Skeletal muscle cell (primary cell): ENCODE data around the gene SLC26A9.

Source experiments
- DNase-seq: peaks from one replicate; pipeline ENCODE4 v3.0.0-alpha.2; 2010; ENCODE audit warnings: low read depth
- H3K4me3 ChIP-seq: 2 replicates; pipeline ENCODE4 v1.5.1; 2011; ENCODE audit warnings: low read depth, mild to moderate bottlenecking, control low read depth, low read length, moderate library complexity

Gene SLC26A9

GRCh38 chr1:205974712-205975111, 31.5 kb upstream of the SLC26A9 start:
- no peak for DNase-seq
- H3K4me3 ChIP-seq, result no peak overlapping the region

- DNase-seq, result no peak
- H3K4me3 ChIP-seq, result no peak overlapping the region
Measured at GRCh38 chr1:205973377-205974232, 30.3 kb upstream of the SLC26A9 start.

DNA sequence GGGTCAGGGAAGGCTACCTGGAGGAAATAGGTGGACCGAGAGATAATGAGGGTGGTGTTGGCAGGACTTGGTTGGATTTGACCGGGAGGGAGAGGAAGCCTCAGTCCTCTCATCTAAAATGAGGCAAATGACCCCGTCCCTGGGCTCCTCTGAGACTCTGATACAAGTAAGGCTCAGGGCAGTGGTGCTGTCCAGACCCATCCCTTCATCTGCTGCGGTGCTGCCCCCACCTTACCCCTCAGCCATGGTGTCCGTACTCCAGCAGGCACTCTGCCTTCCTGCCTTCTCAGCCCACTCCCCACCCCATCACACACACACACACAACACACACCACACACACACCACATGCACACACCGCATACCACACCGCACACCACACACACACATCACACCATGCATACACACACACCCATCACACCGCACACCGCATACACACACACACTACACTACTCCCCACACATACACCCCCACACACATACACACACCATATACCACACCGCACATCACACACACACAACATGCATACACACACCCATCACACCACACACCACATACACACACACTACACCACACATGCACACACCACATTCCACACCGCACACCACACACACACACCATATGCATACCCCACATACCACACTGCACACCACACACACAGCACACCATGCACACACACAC, 29.4 kb upstream of the SLC26A9 start:
- no peak for DNase-seq
- H3K4me3 ChIP-seq, result no peak overlapping the region

DNA sequence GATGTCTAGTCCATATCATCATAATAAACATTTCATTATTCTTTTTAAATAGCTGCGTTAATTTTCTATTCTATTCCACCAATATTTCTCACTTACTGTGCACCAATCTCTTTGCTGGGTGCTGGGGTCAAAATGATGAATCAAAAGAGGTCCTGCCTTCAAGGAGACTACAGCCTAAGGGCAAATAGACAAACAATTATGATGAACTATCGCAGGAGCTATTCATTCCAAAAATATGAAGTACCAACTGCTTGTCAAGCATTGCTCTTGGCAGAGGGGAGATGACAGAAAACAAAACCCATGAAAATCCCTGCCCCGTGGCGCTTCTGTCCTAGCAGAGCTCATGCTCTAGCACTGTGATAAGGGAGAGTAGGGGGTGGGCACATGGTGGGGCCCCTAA, 28.8 kb upstream of the SLC26A9 start:
- no peak for DNase-seq
- H3K4me3 ChIP-seq, result no peak overlapping the region

- H3K4me3 ChIP-seq, result no peak overlapping the region
- no peak for DNase-seq
Measured at GRCh38 chr1:205971082-205971481, 27.8 kb upstream of the SLC26A9 start.

DNA sequence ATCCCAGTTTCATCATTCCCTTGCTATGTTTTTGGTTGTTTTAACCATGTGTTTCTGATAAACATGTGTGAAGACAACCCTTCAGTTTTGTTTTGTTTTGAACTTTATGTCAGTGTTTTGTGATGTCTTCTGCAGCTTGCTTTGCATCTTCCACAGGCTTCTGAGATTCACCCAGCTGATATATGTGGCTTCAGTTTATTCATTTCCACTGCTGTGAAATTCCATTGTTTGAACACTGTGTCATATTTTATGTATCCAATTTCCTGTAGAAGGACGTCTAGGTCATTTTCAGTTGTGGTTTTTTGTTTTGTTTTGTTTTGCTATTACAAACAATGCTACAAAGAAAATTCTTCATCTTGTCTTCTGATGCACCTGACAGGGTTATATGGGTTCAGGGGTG, 27.2 kb upstream of the SLC26A9 start:
- no peak for DNase-seq
- no peak overlapping the region for H3K4me3 ChIP-seq

- DNase-seq, result no peak
- H3K4me3 ChIP-seq, result no peak overlapping the region
Measured at GRCh38 chr1:205969229-205969628, 26.0 kb upstream of the SLC26A9 start.

- no peak for DNase-seq
- no peak overlapping the region for H3K4me3 ChIP-seq
Measured at GRCh38 chr1:205967554-205968335, 24.5 kb upstream of the SLC26A9 start.

DNA sequence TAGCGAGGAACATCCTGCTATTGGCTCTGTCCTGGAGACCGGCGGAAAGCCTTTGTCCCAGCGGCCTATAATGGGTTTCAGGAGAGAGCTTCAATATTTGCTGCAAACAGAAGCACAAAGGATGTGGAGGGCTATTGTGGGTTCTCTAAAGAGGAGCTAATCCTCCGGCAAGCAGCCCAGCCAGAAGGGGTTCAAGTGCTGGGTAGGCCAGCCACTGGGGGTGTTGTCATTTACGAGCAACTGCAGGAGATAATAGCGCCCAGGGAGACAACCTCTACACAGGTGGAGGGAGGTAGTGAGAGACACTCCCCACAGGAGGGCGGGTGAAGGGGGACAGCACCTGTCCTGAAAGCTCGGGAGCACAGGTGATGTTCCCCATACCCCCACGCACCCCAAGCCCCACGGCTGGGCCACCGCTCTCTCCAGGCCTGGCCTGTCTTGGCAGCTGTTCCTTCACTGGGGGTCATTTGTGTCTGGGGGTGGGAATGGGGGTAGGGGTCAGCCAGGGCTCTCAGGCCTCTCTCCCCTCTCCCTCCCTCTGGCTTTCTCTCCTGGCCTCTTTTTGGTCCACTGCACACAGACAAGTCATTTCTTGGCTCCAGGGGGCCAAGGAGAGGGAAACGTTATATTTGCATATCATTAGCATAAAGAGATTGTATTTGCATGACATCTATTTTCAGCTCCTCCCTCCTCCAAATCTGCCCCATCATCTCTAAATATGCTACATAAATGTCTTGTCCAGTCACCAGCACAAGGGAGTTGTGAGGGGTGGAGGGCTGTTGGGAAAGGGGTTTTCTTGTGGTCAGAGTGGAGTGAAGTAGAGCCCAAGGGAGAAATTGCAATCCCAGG, 22.0 kb upstream of the SLC26A9 start:
- no peak for DNase-seq
- H3K4me3 ChIP-seq, result no peak overlapping the region

DNA sequence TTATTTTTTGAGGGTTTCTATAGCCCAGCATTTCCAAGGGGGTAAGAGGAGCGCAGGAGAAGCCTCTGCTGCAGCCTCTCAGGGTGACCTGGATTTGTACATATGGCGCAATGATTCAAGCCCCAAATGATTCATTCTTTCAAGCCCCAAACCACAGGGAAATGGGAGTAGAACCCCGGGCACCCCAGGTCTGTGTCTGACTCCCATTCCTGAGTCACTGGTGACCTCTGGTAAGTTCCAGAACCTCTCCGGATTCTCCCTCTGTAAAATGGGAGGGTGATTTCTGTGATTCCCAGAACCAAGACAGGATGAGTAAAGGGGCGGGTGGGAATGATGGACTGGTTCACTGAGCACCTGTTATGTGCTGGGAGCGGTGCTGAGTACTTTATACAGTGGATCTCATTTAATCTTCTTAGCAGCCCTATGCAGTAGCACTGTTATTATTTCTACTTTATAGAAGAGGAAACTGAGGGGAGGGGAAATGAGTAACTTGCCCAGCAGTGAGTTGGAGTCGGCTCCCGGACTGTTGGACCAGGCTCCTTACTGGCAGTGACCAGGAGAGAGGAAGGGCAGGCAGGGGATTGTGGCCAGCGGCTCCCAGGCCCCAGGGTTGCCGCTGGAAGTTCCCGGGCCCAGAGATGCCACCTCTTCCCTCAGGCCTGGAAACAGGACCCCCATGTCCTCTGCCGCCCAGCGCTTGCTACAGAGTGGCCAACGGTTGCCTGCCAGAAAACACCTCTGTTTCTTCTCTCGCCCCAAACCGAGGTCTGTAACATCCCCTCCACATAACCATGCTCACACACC, 20.3 kb upstream of the SLC26A9 start:
- peak; percentile 76 for DNase-seq
- no peak overlapping the region for H3K4me3 ChIP-seq

GRCh38 chr1:205962821-205963221, 19.6 kb upstream of the SLC26A9 start:
- no peak overlapping the region for H3K4me3 ChIP-seq
- no peak for DNase-seq

DNA sequence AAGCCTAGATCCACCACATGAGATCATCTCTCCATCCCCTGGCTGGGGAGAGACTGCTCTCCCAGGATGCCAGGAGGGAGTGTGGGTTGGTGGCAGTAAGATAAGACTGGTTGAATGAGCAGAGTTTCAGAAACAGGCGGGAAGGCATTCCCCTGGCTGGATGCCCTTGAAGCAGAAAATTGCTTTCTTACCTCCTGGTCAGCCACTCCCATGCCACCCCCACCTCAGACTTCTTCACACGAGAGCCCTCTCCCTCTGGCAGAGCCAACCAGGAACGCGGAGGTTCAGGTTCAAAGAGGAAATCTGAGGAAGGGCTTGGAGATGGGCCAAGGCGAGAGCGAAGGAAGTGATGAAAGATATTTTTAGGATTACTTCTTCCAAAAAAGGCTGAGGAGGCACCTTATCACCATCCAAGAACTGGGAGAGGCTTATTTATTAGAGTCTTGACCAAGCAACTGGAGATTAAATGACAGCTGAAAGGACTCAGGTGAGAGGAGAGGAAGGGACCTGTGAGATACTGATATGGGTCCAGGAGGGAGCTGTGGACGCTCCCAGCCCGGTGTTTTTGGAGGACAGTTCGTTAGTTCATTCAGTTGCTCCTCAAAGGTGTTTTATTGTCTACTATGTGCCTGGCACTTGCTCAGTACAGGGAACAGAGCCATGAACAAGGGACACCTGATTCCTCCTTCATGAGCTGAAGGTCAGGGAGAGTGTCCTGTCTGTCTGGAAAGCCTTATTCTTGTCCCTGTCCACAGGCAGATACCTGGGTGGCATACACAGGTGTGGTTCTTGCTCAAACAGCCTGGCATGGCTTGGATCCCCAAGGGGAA, 18.9 kb upstream of the SLC26A9 start:
- no peak overlapping the region for H3K4me3 ChIP-seq
- DNase-seq, result no peak

DNA sequence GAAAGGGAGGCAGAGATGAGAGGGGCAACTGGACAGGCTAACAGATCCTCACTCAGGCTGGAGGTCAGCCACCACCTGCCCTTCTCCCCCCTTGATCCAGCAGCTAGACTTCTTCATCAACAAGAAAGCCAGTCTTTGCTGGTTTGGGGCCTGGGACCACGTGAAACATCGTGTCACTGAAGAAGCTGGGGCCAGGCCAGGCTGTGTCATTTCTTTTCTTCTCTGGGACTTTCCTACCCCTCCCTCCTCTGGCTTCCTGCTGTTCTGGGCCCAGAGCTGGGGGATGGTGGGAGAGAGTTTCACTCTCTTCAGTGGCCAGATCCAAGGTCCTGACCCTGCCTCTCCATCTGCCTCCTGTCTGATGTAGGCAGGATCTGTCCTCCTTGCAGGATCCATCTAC, 18.1 kb upstream of the SLC26A9 start:
- DNase-seq, result no peak
- no peak overlapping the region for H3K4me3 ChIP-seq

GRCh38 chr1:205959789-205960188, 16.5 kb upstream of the SLC26A9 start:
- no peak for DNase-seq
- no peak overlapping the region for H3K4me3 ChIP-seq

GRCh38 chr1:205955499-205955898, 12.2 kb upstream of the SLC26A9 start:
- DNase-seq, result no peak
- H3K4me3 ChIP-seq, result no peak overlapping the region

DNA sequence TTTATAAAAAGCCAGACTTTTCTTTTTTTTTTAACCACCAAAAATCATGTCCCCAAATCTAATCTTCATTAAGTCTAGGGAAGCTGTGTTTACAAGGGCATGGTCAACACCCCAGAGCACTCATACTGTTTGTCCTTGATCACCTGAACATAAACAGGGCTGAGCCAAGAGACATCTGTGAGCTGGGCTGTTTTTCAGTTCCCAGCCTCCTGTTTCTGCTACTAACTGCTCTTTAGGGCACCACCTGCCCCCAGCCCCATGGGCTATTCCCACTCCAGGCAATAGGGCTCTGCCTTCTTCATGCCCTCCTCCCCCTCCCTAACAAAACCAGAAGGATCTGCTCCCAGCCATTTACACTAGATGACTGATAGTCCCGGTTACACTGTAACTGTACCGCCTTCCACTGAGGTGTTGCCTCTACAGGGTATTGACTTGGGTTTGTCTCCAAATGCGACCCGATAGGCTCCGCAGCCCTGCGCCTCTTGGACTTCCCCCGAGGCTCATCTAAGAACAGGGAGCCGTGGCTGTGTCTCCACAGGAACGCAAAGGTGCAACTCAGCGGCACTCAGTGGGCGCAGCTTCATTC, 11.7 kb upstream of the SLC26A9 start:
- no peak for DNase-seq
- no peak overlapping the region for H3K4me3 ChIP-seq

- no peak for DNase-seq
- H3K4me3 ChIP-seq, result no peak overlapping the region
Measured at GRCh38 chr1:205951746-205952145, 8.5 kb upstream of the SLC26A9 start.
